MM.1S (cell line): ENCODE data around the gene IQUB.
"Not testable (repeated sequence)": the region's sequence is repeated elsewhere in the genome, so short reads cannot be mapped to it uniquely, and the experiment has no call there.

ENCODE experiments used
- DNase-seq: peaks from one replicate; pipeline ENCODE4 v3.0.0-alpha.2; 2015
- H2AFZ ChIP-seq: fragments of 300-600 bp; sonication (generic); 2 replicates; pipeline ENCODE4 v1.6.0; 2016; ENCODE audit warnings: antibody characterized with exemption, low read length
- H3F3A ChIP-seq: fragments of 300-600 bp; sonication (generic); 2 replicates; pipeline ENCODE4 v1.6.1; 2016; ENCODE audit warnings: mild to moderate bottlenecking, antibody characterized with exemption, low read length, moderate library complexity, mixed read lengths; ENCODE audit not compliant: insufficient read depth
- H3K27ac ChIP-seq: fragments of 300-600 bp; sonication (generic); 2 replicates; pipeline ENCODE4 v1.5.1; 2016; ENCODE audit warnings: mild to moderate bottlenecking, low read length
- H3K27me3 ChIP-seq: fragments of 300-600 bp; sonication (generic); replicated peaks from 2 replicates; pipeline ENCODE4 v1.6.0; 2016; ENCODE audit warnings: low read length; ENCODE audit not compliant: insufficient read depth
- H3K36me3 ChIP-seq: fragments of 300-600 bp; sonication (generic); replicated peaks from 2 replicates; pipeline ENCODE4 v1.6.1; 2016; ENCODE audit warnings: mild to moderate bottlenecking, low read length, mixed read lengths; ENCODE audit not compliant: insufficient read depth
- H3K4me1 ChIP-seq: fragments of 300-600 bp; sonication (generic); 2 replicates; pipeline ENCODE4 v1.6.1; 2016; ENCODE audit warnings: low read length, mixed read lengths
- H3K4me2 ChIP-seq: fragments of 300-600 bp; sonication (generic); 2 replicates; pipeline ENCODE4 v1.6.0; 2016; ENCODE audit warnings: low read depth, low read length
- H3K4me3 ChIP-seq: fragments of 300-600 bp; sonication (generic); 2 replicates; pipeline ENCODE4 v1.5.1; 2016; ENCODE audit warnings: low read length, mixed read lengths
- H3K79me2 ChIP-seq: fragments of 300-600 bp; sonication (generic); 2 replicates; pipeline ENCODE4 v1.6.1; 2016; ENCODE audit warnings: mixed run types, low read length, mixed read lengths
- H3K9ac ChIP-seq: fragments of 300-600 bp; sonication (generic); 2 replicates; pipeline ENCODE4 v1.6.1; 2016; ENCODE audit warnings: low read length, mixed read lengths
- H3K9me2 ChIP-seq: fragments of 300-600 bp; sonication (generic); replicated peaks from 2 replicates; pipeline ENCODE4 v1.6.1; 2016; ENCODE audit warnings: mild to moderate bottlenecking, low read length, mixed read lengths; ENCODE audit not compliant: insufficient read depth
- H3K9me3 ChIP-seq: fragments of 300-600 bp; sonication (generic); replicated peaks from 2 replicates; pipeline ENCODE4 v1.6.1; 2016; ENCODE audit warnings: mild to moderate bottlenecking, low read length, mixed read lengths; ENCODE audit not compliant: insufficient read depth
- H4K20me1 ChIP-seq: fragments of 300-600 bp; sonication (generic); 2 replicates; pipeline ENCODE4 v1.6.1; 2016; ENCODE audit warnings: mild to moderate bottlenecking, low read length, moderate library complexity, mixed read lengths; ENCODE audit not compliant: insufficient read depth
- CTCF ChIP-seq: fragments of 300-600 bp; sonication (generic); IDR thresholded peaks from 2 replicates; pipeline ENCODE4 v1.5.1; 2016; ENCODE audit warnings: antibody characterized with exemption, low read length, mixed read lengths
- EZH2 ChIP-seq: fragments of 300-600 bp; sonication (generic); optimal IDR thresholded peaks from 2 replicates; pipeline ENCODE3; 2017; ENCODE audit warnings: low read depth, mild to moderate bottlenecking, antibody characterized with exemption, low read length, mixed read lengths
- EZH2phosphoT487 ChIP-seq: fragments of 300-600 bp; sonication (generic); IDR thresholded peaks from 2 replicates; pipeline ENCODE4 v1.6.1; 2018; ENCODE audit warnings: antibody characterized with exemption, low read length

The IQUB gene

GRCh38 chr7:123417580-123417979 lies 116.8 kb downstream of the IQUB start:
- H3K9me2 ChIP-seq: no peaks in the 10 kb centered on the region
- no peaks in the 10 kb centered on the region for H3K4me1 ChIP-seq
- no peak overlapping the region for H2AFZ ChIP-seq
- H3K9ac ChIP-seq: no peak overlapping the region
- H3K4me3 ChIP-seq: no peak overlapping the region
- no peak for DNase-seq
- H3F3A ChIP-seq: no peaks in the 10 kb centered on the region
- no peak for TF ChIP-seq CTCF
- TF ChIP-seq EZH2phosphoT487: no peak
- no peak for TF ChIP-seq EZH2
- no peaks in the 10 kb centered on the region for H3K79me2 ChIP-seq
- no peaks in the 10 kb centered on the region for H3K9me3 ChIP-seq
- H4K20me1 ChIP-seq: no peaks in the 10 kb centered on the region
- H3K36me3 ChIP-seq: no peaks in the 10 kb centered on the region
- no peaks in the 10 kb centered on the region for H3K27me3 ChIP-seq
- no peak overlapping the region for H3K27ac ChIP-seq
- H3K4me2 ChIP-seq: no peak overlapping the region

- no peaks in the 10 kb centered on the region for H3K27me3 ChIP-seq
- no peak for DNase-seq
- H3K9me2 ChIP-seq: no peaks in the 10 kb centered on the region
- H3K4me3 ChIP-seq: no peak overlapping the region
- H3K79me2 ChIP-seq: no peaks in the 10 kb centered on the region
- H3K27ac ChIP-seq: no peak overlapping the region
- H4K20me1 ChIP-seq: no peaks in the 10 kb centered on the region
- no peaks in the 10 kb centered on the region for H3K4me1 ChIP-seq
- H3K4me2 ChIP-seq: no peak overlapping the region
- no peak overlapping the region for H2AFZ ChIP-seq
- no peaks in the 10 kb centered on the region for H3K9me3 ChIP-seq
- H3K9ac ChIP-seq: no peak overlapping the region
- TF ChIP-seq EZH2phosphoT487: no peak
- TF ChIP-seq CTCF: no peak
- TF ChIP-seq EZH2: no peak
- H3K36me3 ChIP-seq: no peaks in the 10 kb centered on the region
- H3F3A ChIP-seq: no peaks in the 10 kb centered on the region
Observed at GRCh38 chr7:123415625-123416024, 118.8 kb downstream of the IQUB start.

DNA sequence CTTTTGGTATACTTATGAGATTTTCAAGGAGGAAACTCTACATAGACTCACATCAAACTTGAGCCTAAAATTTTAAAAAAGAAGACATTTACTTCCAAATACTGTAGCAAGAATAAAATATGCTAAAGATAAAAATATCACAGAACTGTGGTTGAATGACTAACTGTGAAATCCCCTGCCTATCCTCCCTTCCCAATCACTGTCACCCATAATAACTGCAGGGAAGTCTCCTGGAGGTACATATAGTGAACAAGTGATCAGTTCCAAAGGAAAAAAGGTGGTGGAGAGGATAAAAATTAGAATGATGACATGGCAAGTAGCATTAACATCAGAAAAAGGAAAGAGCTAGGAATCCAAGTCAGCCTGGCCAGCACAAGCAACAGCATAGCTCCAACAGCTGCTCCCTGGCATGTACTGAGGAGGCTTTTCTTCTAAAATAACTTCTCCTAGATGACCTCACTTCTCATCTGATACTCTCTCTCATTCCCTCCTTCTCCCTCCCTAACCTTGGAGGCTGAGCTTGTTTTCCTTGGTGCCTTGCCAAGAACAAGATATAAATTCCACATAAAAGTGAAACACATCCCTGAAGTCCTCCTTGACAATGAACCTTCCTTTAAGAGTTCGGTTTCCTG lies 124.0 kb downstream of the IQUB start:
- no peaks in the 10 kb centered on the region for H3K4me1 ChIP-seq
- DNase-seq: no peak
- H3K36me3 ChIP-seq: no peaks in the 10 kb centered on the region
- H3K79me2 ChIP-seq: no peaks in the 10 kb centered on the region
- H3K9ac ChIP-seq: no peak overlapping the region
- no peaks in the 10 kb centered on the region for H3K9me2 ChIP-seq
- no peaks in the 10 kb centered on the region for H3F3A ChIP-seq
- H2AFZ ChIP-seq: no peak overlapping the region
- H3K4me3 ChIP-seq: no peak overlapping the region
- H3K4me2 ChIP-seq: no peak overlapping the region
- no peak overlapping the region for H3K27ac ChIP-seq
- TF ChIP-seq CTCF (no peak), EZH2phosphoT487 (no peak), EZH2 (no peak)
- no peaks in the 10 kb centered on the region for H3K27me3 ChIP-seq
- H3K9me3 ChIP-seq: no peaks in the 10 kb centered on the region
- no peaks in the 10 kb centered on the region for H4K20me1 ChIP-seq

GRCh38 chr7:123407951-123408350 lies 126.4 kb downstream of the IQUB start:
- not testable (repeated sequence) for H3K9me2 ChIP-seq, H3F3A ChIP-seq, H3K9me3 ChIP-seq, H3K4me2 ChIP-seq, H3K4me3 ChIP-seq, H3K4me1 ChIP-seq, H3K9ac ChIP-seq, H3K27ac ChIP-seq, H3K27me3 ChIP-seq, H2AFZ ChIP-seq, DNase-seq, H4K20me1 ChIP-seq, H3K79me2 ChIP-seq, H3K36me3 ChIP-seq
